K562 (cell line): ENCODE results near the gene CGN. TPM values are rescaled to one million over a fixed set of nuclear protein-coding genes. Genes with fewer than 3 reads are reported as not detected.

Source experiments
- ADNP ChIP-seq: fragments of 200-800 bp; sonication (Bioruptor generic); IDR thresholded peaks from 2 replicates; pipeline ENCODE4 v1.6.1; 2016; ENCODE audit warnings: missing genetic modification characterization, missing compliant biosample characterization
- CTBP1 ChIP-seq: fragments of 450-650 bp; IDR thresholded peaks from 2 replicates; pipeline ENCODE4 v1.6.1; 2016; ENCODE audit warnings: borderline replicate concordance
- ELK1 ChIP-seq: sonication (generic); formaldehyde crosslinking; IDR thresholded peaks from 2 replicates; pipeline ENCODE4 v1.8.1; 2022; ENCODE audit warnings: missing genetic modification reagents
- MYC ChIP-seq, 2 experiments: fragments of 250-450 bp in 1 of 2; sonication (Bioruptor Pico) in 1 of 2; IDR thresholded peaks; 2 replicates each; pipeline versions ENCODE4 v1.5.1 to v1.6.1; 2012 to 2021; ENCODE audit warnings: low read depth in 2 of 2, borderline replicate concordance in 1 of 2, improper control_type of control experiment in 1 of 2, low read length in 1 of 2, mild to moderate bottlenecking in 1 of 2, moderate library complexity in 1 of 2
- NFIX ChIP-seq: fragments of 250-450 bp; sonication (Bioruptor Pico); IDR thresholded peaks from 2 replicates; pipeline ENCODE4 v1.4.0; 2020; ENCODE audit warnings: low read depth, mild to moderate bottlenecking, moderate library complexity
- NR2C1 ChIP-seq, 2 experiments: fragments of 450-650 bp; IDR thresholded peaks; 2 replicates each; pipeline ENCODE4 v1.6.1; 2017; ENCODE audit warnings: mild to moderate bottlenecking in 2 of 2, antibody characterized with exemption in 1 of 2, inconsistent platforms in 1 of 2, missing compliant biosample characterization in 1 of 2, missing genetic modification characterization in 1 of 2
- PTTG1 ChIP-seq: fragments of 450-650 bp; IDR thresholded peaks from 2 replicates; pipeline ENCODE4 v1.6.1; 2016; ENCODE audit warnings: low read depth, mild to moderate bottlenecking, missing genetic modification characterization, missing compliant biosample characterization
- SREBF1 ChIP-seq: fragments of 150-350 bp; IDR thresholded peaks from 2 replicates; pipeline ENCODE4 v1.6.1; 2014; ENCODE audit warnings: antibody characterized with exemption, low read depth, low read length, borderline replicate concordance
- TOE1 ChIP-seq, 2 experiments: fragments of 450-650 bp in 1 of 2; sonication (generic) in 1 of 2; formaldehyde crosslinking in 1 of 2; IDR thresholded peaks; 2 replicates each; pipeline versions ENCODE4 v1.7.1 to v1.8.0; 2016 to 2022; ENCODE audit warnings: borderline replicate concordance in 2 of 2, mild to moderate bottlenecking in 2 of 2, antibody characterized with exemption in 1 of 2, inconsistent platforms in 1 of 2, low read depth in 1 of 2, missing genetic modification reagents in 1 of 2, moderate library complexity in 1 of 2
- TRIM28 ChIP-seq: fragments of 450-650 bp; IDR thresholded peaks from 2 replicates; pipeline ENCODE4 v1.6.1; 2017
- ZFP36 ChIP-seq: fragments of 150-350 bp; IDR thresholded peaks from 2 replicates; pipeline ENCODE4 v1.6.1; 2018; ENCODE audit warnings: low read length, low read depth; ENCODE audit not compliant: partially characterized antibody
- ZFX ChIP-seq: sonication (generic); formaldehyde crosslinking; IDR thresholded peaks from 2 replicates; pipeline ENCODE4 v1.8.0; 2022; ENCODE audit warnings: mild to moderate bottlenecking, missing genetic modification reagents, moderate library complexity
- polyA plus RNA-seq, 8 experiments: library from polyadenylated mRNA; depleted of rRNA in 4 of 8; stranded (reverse) in 5 of 8; unstranded in 3 of 8; fragments of >200 nt; fragmentation: Nextera tagmentation in 2 of 8; fragmentation: Illumina TruSeq in 1 of 8; extraction: Ambion mirVana in 2 of 8; extraction: Trizol in 1 of 8; gene quantifications; 2 replicates each; pipeline versions ENCODE4 v1.2.1 to v1.2.3, GENCODE V29; 2011 to 2014; ENCODE audit warnings: inconsistent platforms in 1 of 8, missing spikeins in 1 of 8
- total RNA-seq, 7 experiments: library from RNA; depleted of rRNA in 6 of 7; stranded (reverse); fragments of >200 nt in 6 of 7; fragmentation: Illumina TruSeq in 2 of 7; extraction: Trizol in 2 of 7; gene quantifications; 2 replicates each; pipeline versions ENCODE4 v1.2.1 to v1.2.3, GENCODE V29; 2011 to 2021; ENCODE audit warnings: low replicate concordance in 1 of 7
- TF ChIP-seq, protein P1 (sequence below): fragments of 250-450 bp; sonication (Bioruptor Pico); IDR thresholded peaks from 2 replicates; pipeline ENCODE4 v1.5.0; 2022; ENCODE audit warnings: mild to moderate bottlenecking
- TF ChIP-seq, protein P2 (sequence below): fragments of 250-450 bp; sonication (Bioruptor Pico); IDR thresholded peaks from 2 replicates; pipeline ENCODE4 v1.8.0; 2022; ENCODE audit warnings: moderate library complexity, mild to moderate bottlenecking, inconsistent platforms
- TF ChIP-seq, protein P3 (sequence below): fragments of 450-650 bp; conservative IDR thresholded peaks from 2 replicates; pipeline ENCODE4 v1.6.1; 2016; ENCODE audit warnings: missing genetic modification characterization, low read depth, mild to moderate bottlenecking, missing compliant biosample characterization, moderate library complexity
- TF ChIP-seq, protein P4 (sequence below): fragments of 450-650 bp; IDR thresholded peaks from 2 replicates; pipeline ENCODE4 v1.7.0; 2016; ENCODE audit warnings: borderline replicate concordance

CGN gene
- total and polyA plus RNA-seq, 9 of the 15 experiments (the other 6 are each of a cell fraction or from before 2014, with no cell fraction given) = 0.03 to 1.4 (median 0.14) TPM; not detected in 2

DNA sequence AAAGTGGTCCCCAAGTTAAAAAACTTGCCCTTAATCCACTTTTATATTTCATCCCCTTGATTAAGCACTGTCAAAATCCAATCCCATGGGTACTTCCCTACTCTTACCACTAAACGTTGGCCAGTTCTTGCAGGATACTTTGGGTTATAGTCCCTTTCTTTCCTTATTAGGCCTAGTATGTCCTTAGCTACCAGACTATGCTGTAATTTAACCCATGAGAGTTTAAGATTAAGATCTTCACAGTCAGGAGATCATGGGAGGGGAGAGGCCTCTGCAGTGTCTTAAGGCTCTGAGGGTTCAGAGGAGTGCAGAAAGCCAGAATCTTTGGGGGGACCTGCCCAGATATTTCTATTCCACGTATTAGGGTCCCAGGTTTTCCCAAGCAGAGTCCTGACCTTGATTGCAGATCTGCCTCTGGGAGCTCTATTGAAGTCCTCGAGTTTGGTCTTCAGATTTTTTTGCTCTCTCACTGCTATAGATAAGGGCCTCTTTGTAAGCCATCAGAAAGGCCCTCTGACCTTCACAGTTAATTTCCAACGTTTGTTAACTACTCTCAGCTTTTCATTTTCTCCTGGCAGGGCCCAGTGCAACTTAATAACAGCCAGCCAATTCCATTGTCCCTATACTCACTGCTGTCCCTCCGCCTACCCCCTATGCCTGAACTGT, 9.0 kb upstream of the CGN start (continued):
- TF ChIP-seq, protein P1, sequence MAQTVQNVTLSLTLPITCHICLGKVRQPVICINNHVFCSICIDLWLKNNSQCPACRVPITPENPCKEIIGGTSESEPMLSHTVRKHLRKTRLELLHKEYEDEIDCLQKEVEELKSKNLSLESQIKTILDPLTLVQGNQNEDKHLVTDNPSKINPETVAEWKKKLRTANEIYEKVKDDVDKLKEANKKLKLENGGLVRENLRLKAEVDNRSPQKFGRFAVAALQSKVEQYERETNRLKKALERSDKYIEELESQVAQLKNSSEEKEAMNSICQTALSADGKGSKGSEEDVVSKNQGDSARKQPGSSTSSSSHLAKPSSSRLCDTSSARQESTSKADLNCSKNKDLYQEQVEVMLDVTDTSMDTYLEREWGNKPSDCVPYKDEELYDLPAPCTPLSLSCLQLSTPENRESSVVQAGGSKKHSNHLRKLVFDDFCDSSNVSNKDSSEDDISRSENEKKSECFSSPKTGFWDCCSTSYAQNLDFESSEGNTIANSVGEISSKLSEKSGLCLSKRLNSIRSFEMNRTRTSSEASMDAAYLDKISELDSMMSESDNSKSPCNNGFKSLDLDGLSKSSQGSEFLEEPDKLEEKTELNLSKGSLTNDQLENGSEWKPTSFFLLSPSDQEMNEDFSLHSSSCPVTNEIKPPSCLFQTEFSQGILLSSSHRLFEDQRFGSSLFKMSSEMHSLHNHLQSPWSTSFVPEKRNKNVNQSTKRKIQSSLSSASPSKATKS (CRISPR knock-in tag) = no peak
- TF ChIP-seq, protein P2, sequence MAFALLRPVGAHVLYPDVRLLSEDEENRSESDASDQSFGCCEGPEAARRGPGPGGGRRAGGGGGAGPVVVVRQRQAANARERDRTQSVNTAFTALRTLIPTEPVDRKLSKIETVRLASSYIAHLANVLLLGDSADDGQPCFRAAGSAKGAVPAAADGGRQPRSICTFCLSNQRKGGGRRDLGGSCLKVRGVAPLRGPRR (CRISPR knock-in tag) = no peak
- TF ChIP-seq TOE1 (IDR thresholded peaks at IDR 0.05; ENCODE audit: borderline replicate concordance) (no peak), TOE1 (CRISPR knock-in tag; IDR thresholded peaks at IDR 0.05; ENCODE audit: borderline replicate concordance, low read depth) (no peak), SREBF1 (no peak), PTTG1 (tag) (no peak), ADNP (0 out of 2 replicates have a peak, but pooled peaks have one; percentile 23), ELK1 (CRISPR knock-in tag) (no peak), ZFP36 (no peak), TRIM28 (no peak), MYC (IDR thresholded peaks at IDR 0.05; ENCODE audit: low read depth, low read length) (0 out of 2 replicates have a peak, but pooled peaks have one; percentile 2), MYC (CRISPR knock-in tag; IDR thresholded peaks at IDR 0.05; ENCODE audit: borderline replicate concordance, low read depth) (no peak), NR2C1 (IDR thresholded peaks at IDR 0.05) (no peak), NR2C1 (tag; IDR thresholded peaks at IDR 0.05) (no peak), ZFX (CRISPR knock-in tag) (peak; percentile 78), NFIX (CRISPR knock-in tag) (no peak), CTBP1 (no peak)
- TF ChIP-seq, protein P3, sequence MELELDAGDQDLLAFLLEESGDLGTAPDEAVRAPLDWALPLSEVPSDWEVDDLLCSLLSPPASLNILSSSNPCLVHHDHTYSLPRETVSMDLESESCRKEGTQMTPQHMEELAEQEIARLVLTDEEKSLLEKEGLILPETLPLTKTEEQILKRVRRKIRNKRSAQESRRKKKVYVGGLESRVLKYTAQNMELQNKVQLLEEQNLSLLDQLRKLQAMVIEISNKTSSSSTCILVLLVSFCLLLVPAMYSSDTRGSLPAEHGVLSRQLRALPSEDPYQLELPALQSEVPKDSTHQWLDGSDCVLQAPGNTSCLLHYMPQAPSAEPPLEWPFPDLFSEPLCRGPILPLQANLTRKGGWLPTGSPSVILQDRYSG = no peak
- TF ChIP-seq, protein P4, sequence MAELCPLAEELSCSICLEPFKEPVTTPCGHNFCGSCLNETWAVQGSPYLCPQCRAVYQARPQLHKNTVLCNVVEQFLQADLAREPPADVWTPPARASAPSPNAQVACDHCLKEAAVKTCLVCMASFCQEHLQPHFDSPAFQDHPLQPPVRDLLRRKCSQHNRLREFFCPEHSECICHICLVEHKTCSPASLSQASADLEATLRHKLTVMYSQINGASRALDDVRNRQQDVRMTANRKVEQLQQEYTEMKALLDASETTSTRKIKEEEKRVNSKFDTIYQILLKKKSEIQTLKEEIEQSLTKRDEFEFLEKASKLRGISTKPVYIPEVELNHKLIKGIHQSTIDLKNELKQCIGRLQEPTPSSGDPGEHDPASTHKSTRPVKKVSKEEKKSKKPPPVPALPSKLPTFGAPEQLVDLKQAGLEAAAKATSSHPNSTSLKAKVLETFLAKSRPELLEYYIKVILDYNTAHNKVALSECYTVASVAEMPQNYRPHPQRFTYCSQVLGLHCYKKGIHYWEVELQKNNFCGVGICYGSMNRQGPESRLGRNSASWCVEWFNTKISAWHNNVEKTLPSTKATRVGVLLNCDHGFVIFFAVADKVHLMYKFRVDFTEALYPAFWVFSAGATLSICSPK = no peak
